ENCODE data around the gene PIK3IP1. TPM values are rescaled to one million over a fixed set of nuclear protein-coding genes. Genes with fewer than 3 reads are reported as not detected.

The PIK3IP1 gene
- total RNA-seq, 1 experiment from 2014 or later: 1.6 TPM

- no peak for DNase-seq (ENCODE audit: low spot score)
These were observed 13.0 kb downstream of the PIK3IP1 start for GRCh38 chr22:31279327-31279669.

- DNase-seq (ENCODE audit: low spot score): no peak
These were observed 13.5 kb downstream of the PIK3IP1 start for GRCh38 chr22:31278626-31279326.

GRCh38 chr22:31278151-31278621, 14.1 kb downstream of the PIK3IP1 start:
- DNase-seq (ENCODE audit: low spot score): no peak

GRCh38 chr22:31277741-31278140, 14.5 kb downstream of the PIK3IP1 start:
- DNase-seq (ENCODE audit: low spot score): no peak

- DNase-seq (ENCODE audit: low spot score): no peak
These were observed 15.7 kb downstream of the PIK3IP1 start for GRCh38 chr22:31276426-31277167.

- DNase-seq (ENCODE audit: low spot score): no peak
These were observed 16.7 kb downstream of the PIK3IP1 start for GRCh38 chr22:31275576-31275975.

GRCh38 chr22:31275018-31275417, 17.3 kb downstream of the PIK3IP1 start:
- no peak for DNase-seq (ENCODE audit: low spot score)

GRCh38 chr22:31274017-31274416, 18.3 kb downstream of the PIK3IP1 start:
- no peak for DNase-seq (ENCODE audit: low spot score)

- DNase-seq (ENCODE audit: low spot score): peak; percentile 68
These were observed 19.5 kb downstream of the PIK3IP1 start for GRCh38 chr22:31272522-31273446.

GRCh38 chr22:31271485-31271884, 20.8 kb downstream of the PIK3IP1 start:
- DNase-seq (ENCODE audit: low spot score): no peak

GRCh38 chr22:31271026-31271425, 21.3 kb downstream of the PIK3IP1 start:
- no peak for DNase-seq (ENCODE audit: low spot score)

GRCh38 chr22:31269892-31270579, 22.3 kb downstream of the PIK3IP1 start:
- no peak for DNase-seq (ENCODE audit: low spot score)

GRCh38 chr22:31268281-31268680, 24.0 kb downstream of the PIK3IP1 start:
- no peak for DNase-seq (ENCODE audit: low spot score)

- no peak for DNase-seq (ENCODE audit: low spot score)
These were observed 28.2 kb downstream of the PIK3IP1 start for GRCh38 chr22:31263896-31264640.

- DNase-seq (ENCODE audit: low spot score): no peak
These were observed 29.8 kb downstream of the PIK3IP1 start for GRCh38 chr22:31262312-31263133.

GRCh38 chr22:31260474-31260856, 31.8 kb downstream of the PIK3IP1 start:
- no peak for DNase-seq (ENCODE audit: low spot score)

GRCh38 chr22:31259798-31260473, 32.4 kb downstream of the PIK3IP1 start:
- DNase-seq (ENCODE audit: low spot score): no peak

- peak; percentile 38 for DNase-seq (ENCODE audit: low spot score)
These were observed 38.3 kb downstream of the PIK3IP1 start for GRCh38 chr22:31253949-31254348.

All from HT-29 (cell line).